GM23338 (cell line): ENCODE data around the gene MMD. TPM values are rescaled to one million over a fixed set of nuclear protein-coding genes. Genes with fewer than 3 reads are reported as not detected.

Experiments used
- ATAC-seq: fragments of 200-7000 bp; cut with Tn5 transposase; 3 replicates; pipeline ENCODE4 v1.9.1; 2020
- DNase-seq: peaks from one replicate; pipeline ENCODE4 v3.0.0-alpha.2; 2015; ENCODE audit warnings: low spot score
- H2AFZ ChIP-seq: fragments of 200-600 bp; sonication (generic); 2 replicates; pipeline ENCODE4 v1.8.0; 2016; ENCODE audit warnings: antibody characterized with exemption, mild to moderate bottlenecking, moderate library complexity
- H3F3A ChIP-seq: fragments of 200-600 bp; sonication (generic); replicated peaks from 2 replicates; pipeline ENCODE4 v1.8.0; 2017; ENCODE audit warnings: antibody characterized with exemption, mixed run types, low read depth
- H3K27ac ChIP-seq: fragments of 200-600 bp; sonication (generic); 2 replicates; pipeline ENCODE4 v1.6.1; 2016; ENCODE audit warnings: low read depth
- H3K27me3 ChIP-seq: fragments of 200-600 bp; sonication (generic); 2 replicates; pipeline ENCODE4 v1.8.0; 2016; ENCODE audit warnings: mild to moderate bottlenecking, mixed run types, moderate library complexity; ENCODE audit not compliant: insufficient read depth
- H3K36me3 ChIP-seq: fragments of 200-600 bp; sonication (generic); 2 replicates; pipeline ENCODE4 v1.8.0; 2016; ENCODE audit warnings: mild to moderate bottlenecking; ENCODE audit not compliant: insufficient read depth
- H3K4me1 ChIP-seq: fragments of 200-600 bp; sonication (generic); 2 replicates; pipeline ENCODE4 v1.8.0; 2016; ENCODE audit warnings: mild to moderate bottlenecking, moderate library complexity; ENCODE audit not compliant: insufficient read depth
- H3K4me2 ChIP-seq: fragments of 200-600 bp; sonication (generic); 2 replicates; pipeline ENCODE4 v1.7.1; 2017; ENCODE audit warnings: mixed run types
- H3K4me3 ChIP-seq: fragments of 200-600 bp; sonication (generic); 2 replicates; pipeline ENCODE4 v1.6.1; 2016; ENCODE audit warnings: mixed run types
- H3K79me2 ChIP-seq: fragments of 200-600 bp; sonication (generic); replicated peaks from 2 replicates; pipeline ENCODE4 v1.8.0; 2017; ENCODE audit warnings: mild to moderate bottlenecking; ENCODE audit not compliant: insufficient read depth
- H3K9me2 ChIP-seq: fragments of 200-600 bp; sonication (generic); 2 replicates; pipeline ENCODE4 v1.8.0; 2017; ENCODE audit not compliant: insufficient read depth
- H4K20me1 ChIP-seq: fragments of 200-600 bp; sonication (generic); replicated peaks from 2 replicates; pipeline ENCODE4 v1.8.0; 2017; ENCODE audit warnings: mild to moderate bottlenecking; ENCODE audit not compliant: insufficient read depth
- H3K27ac Mint-ChIP-seq: 2 replicates; pipeline ENCODE4 v1.8.0; 2020; ENCODE audit warnings: inconsistent platforms, mild to moderate bottlenecking, moderate library complexity, mixed read lengths
- H3K27me3 Mint-ChIP-seq: 3 replicates; pipeline ENCODE4 v1.8.0; 2022; ENCODE audit warnings: low read depth, mild to moderate bottlenecking, moderate library complexity, mixed read lengths, inconsistent platforms; ENCODE audit not compliant: insufficient read depth, poor library complexity
- H3K36me3 Mint-ChIP-seq: 3 replicates; pipeline ENCODE4 v1.8.0; 2021; ENCODE audit warnings: low read depth, mild to moderate bottlenecking, inconsistent platforms, moderate library complexity, mixed read lengths
- H3K4me1 Mint-ChIP-seq: 3 replicates; pipeline ENCODE4 v1.8.0; 2020; ENCODE audit warnings: mild to moderate bottlenecking, inconsistent platforms, mixed read lengths
- H3K4me3 Mint-ChIP-seq: 3 replicates; pipeline ENCODE4 v1.8.0; 2021; ENCODE audit warnings: moderate library complexity, mild to moderate bottlenecking, inconsistent platforms, mixed read lengths
- H3K9me3 Mint-ChIP-seq: 3 replicates; pipeline ENCODE4 v1.8.0; 2020; ENCODE audit warnings: moderate library complexity, mild to moderate bottlenecking, inconsistent platforms, mixed read lengths
- CREB1 ChIP-seq: fragments of 250-450 bp; sonication (Bioruptor Pico); IDR thresholded peaks from 2 replicates; pipeline ENCODE4 v1.5.0; 2020; ENCODE audit warnings: low read depth, mild to moderate bottlenecking, moderate library complexity
- NANOG ChIP-seq: IDR thresholded peaks from 2 replicates; pipeline ENCODE4 v1.6.1; 2016; ENCODE audit warnings: antibody characterized with exemption, borderline replicate concordance
- POLR2AphosphoS5 ChIP-seq: IDR thresholded peaks from 2 replicates; pipeline ENCODE4 v1.6.1; 2016; ENCODE audit warnings: antibody characterized with exemption, low read depth
- STAT1 ChIP-seq: IDR thresholded peaks from one replicate; pipeline ENCODE4 v1.6.1; 2016; ENCODE audit warnings: antibody characterized with exemption; ENCODE audit not compliant: unreplicated experiment
- ZNF114 ChIP-seq: fragments of 250-450 bp; sonication (Bioruptor Pico); IDR thresholded peaks from 2 replicates; pipeline ENCODE4 v1.5.0; 2020; ENCODE audit warnings: mild to moderate bottlenecking, moderate library complexity
- ZNF331 ChIP-seq: fragments of 250-450 bp; sonication (Bioruptor Pico); IDR thresholded peaks from 2 replicates; pipeline ENCODE4 v1.5.0; 2020; ENCODE audit warnings: low read depth, mild to moderate bottlenecking, moderate library complexity
- polyA plus RNA-seq: library from polyadenylated mRNA; unstranded; fragments of >200 nt; fragmentation: Nextera tagmentation; extraction: Ambion mirVana; gene quantifications from 2 replicates; pipeline ENCODE4 v1.2.1, GENCODE V29; 2016
- total RNA-seq: library from RNA; depleted of rRNA; stranded (reverse); fragments of >200 nt; shearing (Covaris generic); gene quantifications from 2 replicates; pipeline ENCODE4 v1.2.3, GENCODE V29; 2014
- TF ChIP-seq, protein P1 (sequence below), 2 experiments: fragments of 200-600 bp in 1 of 2; sonication (generic) in 1 of 2; conservative IDR thresholded peaks; 2 replicates each; pipeline versions ENCODE4 v1.5.1 to v1.6.1; 2016 to 2017; ENCODE audit warnings: antibody characterized with exemption in 2 of 2, low read depth in 2 of 2, mild to moderate bottlenecking in 2 of 2, moderate library complexity in 1 of 2
- TF ChIP-seq, protein P2 (sequence below): IDR thresholded peaks from one replicate; pipeline ENCODE4 v1.6.1; 2018; ENCODE audit warnings: antibody characterized with exemption; ENCODE audit not compliant: unreplicated experiment
- TF ChIP-seq, protein P3 (sequence below): fragments of 250-450 bp; sonication (Bioruptor Pico); IDR thresholded peaks from 2 replicates; pipeline ENCODE4 v1.5.0; 2020; ENCODE audit warnings: mild to moderate bottlenecking, moderate library complexity

Gene MMD
- total and polyA plus RNA-seq, 2 experiments from 2014 or later, result 46.4 to 47.0 TPM

DNA sequence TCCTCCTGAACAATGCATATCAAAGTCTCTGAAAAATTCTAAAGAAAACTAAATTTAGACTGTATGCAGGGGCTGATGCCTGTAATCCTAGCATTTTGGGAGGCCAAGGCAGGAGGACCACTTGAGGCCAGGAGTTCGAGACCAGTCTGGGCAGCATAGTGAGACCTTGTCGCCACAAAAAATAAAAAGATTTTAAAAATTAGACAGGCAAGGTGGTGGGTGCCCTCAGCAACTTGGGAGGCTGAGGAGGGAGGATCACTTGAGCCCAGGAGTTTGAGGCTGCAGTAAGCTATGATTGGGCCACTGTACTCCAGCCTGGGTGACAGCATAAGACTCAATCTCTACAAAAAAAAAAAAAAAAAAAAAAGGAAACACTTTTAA is 30.1 kb upstream of the MMD start:
- H3K27me3 Mint-ChIP-seq, result peaks cover 2% of the 10 kb centered on the region
- peaks cover 30% of the 10 kb centered on the region for H3K4me1 Mint-ChIP-seq
- DNase-seq (no peak), ATAC-seq (no peak)
- no peak overlapping the region for H3K27ac ChIP-seq
- H3K4me1 ChIP-seq, result peaks cover 22% of the 10 kb centered on the region; the same call in 1 of the 2 replicates
- no peaks in the 10 kb centered on the region for H3K36me3 Mint-ChIP-seq
- no peaks in the 10 kb centered on the region for H3K27me3 ChIP-seq
- TF ChIP-seq, protein P1, sequence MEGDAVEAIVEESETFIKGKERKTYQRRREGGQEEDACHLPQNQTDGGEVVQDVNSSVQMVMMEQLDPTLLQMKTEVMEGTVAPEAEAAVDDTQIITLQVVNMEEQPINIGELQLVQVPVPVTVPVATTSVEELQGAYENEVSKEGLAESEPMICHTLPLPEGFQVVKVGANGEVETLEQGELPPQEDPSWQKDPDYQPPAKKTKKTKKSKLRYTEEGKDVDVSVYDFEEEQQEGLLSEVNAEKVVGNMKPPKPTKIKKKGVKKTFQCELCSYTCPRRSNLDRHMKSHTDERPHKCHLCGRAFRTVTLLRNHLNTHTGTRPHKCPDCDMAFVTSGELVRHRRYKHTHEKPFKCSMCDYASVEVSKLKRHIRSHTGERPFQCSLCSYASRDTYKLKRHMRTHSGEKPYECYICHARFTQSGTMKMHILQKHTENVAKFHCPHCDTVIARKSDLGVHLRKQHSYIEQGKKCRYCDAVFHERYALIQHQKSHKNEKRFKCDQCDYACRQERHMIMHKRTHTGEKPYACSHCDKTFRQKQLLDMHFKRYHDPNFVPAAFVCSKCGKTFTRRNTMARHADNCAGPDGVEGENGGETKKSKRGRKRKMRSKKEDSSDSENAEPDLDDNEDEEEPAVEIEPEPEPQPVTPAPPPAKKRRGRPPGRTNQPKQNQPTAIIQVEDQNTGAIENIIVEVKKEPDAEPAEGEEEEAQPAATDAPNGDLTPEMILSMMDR (conservative IDR thresholded peaks at IDR 0.05; ENCODE audit: low read depth in 2 of 2), result no peak
- no peak for TF ChIP-seq STAT1
- TF ChIP-seq, protein P2, sequence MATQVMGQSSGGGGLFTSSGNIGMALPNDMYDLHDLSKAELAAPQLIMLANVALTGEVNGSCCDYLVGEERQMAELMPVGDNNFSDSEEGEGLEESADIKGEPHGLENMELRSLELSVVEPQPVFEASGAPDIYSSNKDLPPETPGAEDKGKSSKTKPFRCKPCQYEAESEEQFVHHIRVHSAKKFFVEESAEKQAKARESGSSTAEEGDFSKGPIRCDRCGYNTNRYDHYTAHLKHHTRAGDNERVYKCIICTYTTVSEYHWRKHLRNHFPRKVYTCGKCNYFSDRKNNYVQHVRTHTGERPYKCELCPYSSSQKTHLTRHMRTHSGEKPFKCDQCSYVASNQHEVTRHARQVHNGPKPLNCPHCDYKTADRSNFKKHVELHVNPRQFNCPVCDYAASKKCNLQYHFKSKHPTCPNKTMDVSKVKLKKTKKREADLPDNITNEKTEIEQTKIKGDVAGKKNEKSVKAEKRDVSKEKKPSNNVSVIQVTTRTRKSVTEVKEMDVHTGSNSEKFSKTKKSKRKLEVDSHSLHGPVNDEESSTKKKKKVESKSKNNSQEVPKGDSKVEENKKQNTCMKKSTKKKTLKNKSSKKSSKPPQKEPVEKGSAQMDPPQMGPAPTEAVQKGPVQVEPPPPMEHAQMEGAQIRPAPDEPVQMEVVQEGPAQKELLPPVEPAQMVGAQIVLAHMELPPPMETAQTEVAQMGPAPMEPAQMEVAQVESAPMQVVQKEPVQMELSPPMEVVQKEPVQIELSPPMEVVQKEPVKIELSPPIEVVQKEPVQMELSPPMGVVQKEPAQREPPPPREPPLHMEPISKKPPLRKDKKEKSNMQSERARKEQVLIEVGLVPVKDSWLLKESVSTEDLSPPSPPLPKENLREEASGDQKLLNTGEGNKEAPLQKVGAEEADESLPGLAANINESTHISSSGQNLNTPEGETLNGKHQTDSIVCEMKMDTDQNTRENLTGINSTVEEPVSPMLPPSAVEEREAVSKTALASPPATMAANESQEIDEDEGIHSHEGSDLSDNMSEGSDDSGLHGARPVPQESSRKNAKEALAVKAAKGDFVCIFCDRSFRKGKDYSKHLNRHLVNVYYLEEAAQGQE, result no peak
- no peak for TF ChIP-seq CREB1 (CRISPR knock-in tag)
- no peak for TF ChIP-seq POLR2AphosphoS5
- TF ChIP-seq, protein P3, sequence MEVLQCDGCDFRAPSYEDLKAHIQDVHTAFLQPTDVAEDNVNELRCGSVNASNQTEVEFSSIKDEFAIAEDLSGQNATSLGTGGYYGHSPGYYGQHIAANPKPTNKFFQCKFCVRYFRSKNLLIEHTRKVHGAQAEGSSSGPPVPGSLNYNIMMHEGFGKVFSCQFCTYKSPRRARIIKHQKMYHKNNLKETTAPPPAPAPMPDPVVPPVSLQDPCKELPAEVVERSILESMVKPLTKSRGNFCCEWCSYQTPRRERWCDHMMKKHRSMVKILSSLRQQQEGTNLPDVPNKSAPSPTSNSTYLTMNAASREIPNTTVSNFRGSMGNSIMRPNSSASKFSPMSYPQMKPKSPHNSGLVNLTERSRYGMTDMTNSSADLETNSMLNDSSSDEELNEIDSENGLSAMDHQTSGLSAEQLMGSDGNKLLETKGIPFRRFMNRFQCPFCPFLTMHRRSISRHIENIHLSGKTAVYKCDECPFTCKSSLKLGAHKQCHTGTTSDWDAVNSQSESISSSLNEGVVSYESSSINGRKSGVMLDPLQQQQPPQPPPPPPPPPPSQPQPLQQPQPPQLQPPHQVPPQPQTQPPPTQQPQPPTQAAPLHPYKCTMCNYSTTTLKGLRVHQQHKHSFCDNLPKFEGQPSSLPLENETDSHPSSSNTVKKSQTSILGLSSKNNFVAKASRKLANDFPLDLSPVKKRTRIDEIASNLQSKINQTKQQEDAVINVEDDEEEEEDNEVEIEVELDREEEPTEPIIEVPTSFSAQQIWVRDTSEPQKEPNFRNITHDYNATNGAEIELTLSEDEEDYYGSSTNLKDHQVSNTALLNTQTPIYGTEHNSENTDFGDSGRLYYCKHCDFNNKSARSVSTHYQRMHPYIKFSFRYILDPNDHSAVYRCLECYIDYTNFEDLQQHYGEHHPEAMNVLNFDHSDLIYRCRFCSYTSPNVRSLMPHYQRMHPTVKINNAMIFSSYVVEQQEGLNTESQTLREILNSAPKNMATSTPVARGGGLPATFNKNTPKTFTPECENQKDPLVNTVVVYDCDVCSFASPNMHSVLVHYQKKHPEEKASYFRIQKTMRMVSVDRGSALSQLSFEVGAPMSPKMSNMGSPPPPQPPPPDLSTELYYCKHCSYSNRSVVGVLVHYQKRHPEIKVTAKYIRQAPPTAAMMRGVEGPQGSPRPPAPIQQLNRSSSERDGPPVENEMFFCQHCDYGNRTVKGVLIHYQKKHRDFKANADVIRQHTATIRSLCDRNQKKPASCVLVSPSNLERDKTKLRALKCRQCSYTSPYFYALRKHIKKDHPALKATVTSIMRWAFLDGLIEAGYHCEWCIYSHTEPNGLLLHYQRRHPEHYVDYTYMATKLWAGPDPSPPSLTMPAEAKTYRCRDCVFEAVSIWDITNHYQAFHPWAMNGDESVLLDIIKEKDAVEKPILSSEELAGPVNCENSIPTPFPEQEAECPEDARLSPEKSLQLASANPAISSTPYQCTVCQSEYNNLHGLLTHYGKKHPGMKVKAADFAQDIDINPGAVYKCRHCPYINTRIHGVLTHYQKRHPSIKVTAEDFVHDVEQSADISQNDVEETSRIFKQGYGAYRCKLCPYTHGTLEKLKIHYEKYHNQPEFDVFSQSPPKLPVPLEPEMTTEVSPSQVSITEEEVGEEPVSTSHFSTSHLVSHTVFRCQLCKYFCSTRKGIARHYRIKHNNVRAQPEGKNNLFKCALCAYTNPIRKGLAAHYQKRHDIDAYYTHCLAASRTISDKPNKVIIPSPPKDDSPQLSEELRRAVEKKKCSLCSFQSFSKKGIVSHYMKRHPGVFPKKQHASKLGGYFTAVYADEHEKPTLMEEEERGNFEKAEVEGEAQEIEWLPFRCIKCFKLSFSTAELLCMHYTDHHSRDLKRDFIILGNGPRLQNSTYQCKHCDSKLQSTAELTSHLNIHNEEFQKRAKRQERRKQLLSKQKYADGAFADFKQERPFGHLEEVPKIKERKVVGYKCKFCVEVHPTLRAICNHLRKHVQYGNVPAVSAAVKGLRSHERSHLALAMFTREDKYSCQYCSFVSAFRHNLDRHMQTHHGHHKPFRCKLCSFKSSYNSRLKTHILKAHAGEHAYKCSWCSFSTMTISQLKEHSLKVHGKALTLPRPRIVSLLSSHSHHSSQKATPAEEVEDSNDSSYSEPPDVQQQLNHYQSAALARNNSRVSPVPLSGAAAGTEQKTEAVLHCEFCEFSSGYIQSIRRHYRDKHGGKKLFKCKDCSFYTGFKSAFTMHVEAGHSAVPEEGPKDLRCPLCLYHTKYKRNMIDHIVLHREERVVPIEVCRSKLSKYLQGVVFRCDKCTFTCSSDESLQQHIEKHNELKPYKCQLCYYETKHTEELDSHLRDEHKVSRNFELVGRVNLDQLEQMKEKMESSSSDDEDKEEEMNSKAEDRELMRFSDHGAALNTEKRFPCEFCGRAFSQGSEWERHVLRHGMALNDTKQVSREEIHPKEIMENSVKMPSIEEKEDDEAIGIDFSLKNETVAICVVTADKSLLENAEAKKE (CRISPR knock-in tag), result no peak
- TF ChIP-seq ZNF331 (CRISPR knock-in tag), result no peak
- no peak for TF ChIP-seq ZNF114
- no peak for TF ChIP-seq NANOG
- H3K27ac Mint-ChIP-seq, result no peak overlapping the region
- H3K4me3 ChIP-seq, result no peak overlapping the region
- H3K79me2 ChIP-seq, result no peaks in the 10 kb centered on the region
- no peaks in the 10 kb centered on the region for H4K20me1 ChIP-seq
- H2AFZ ChIP-seq, result no peak overlapping the region
- no peaks in the 10 kb centered on the region for H3F3A ChIP-seq
- no peak overlapping the region for H3K4me2 ChIP-seq
- no peak overlapping the region for H3K4me3 Mint-ChIP-seq
- no peaks in the 10 kb centered on the region for H3K9me2 ChIP-seq
- no peaks in the 10 kb centered on the region for H3K9me3 Mint-ChIP-seq
- no peaks in the 10 kb centered on the region for H3K36me3 ChIP-seq
